ENCODE measurements around the gene MAP2K7.

Gene MAP2K7

DNA sequence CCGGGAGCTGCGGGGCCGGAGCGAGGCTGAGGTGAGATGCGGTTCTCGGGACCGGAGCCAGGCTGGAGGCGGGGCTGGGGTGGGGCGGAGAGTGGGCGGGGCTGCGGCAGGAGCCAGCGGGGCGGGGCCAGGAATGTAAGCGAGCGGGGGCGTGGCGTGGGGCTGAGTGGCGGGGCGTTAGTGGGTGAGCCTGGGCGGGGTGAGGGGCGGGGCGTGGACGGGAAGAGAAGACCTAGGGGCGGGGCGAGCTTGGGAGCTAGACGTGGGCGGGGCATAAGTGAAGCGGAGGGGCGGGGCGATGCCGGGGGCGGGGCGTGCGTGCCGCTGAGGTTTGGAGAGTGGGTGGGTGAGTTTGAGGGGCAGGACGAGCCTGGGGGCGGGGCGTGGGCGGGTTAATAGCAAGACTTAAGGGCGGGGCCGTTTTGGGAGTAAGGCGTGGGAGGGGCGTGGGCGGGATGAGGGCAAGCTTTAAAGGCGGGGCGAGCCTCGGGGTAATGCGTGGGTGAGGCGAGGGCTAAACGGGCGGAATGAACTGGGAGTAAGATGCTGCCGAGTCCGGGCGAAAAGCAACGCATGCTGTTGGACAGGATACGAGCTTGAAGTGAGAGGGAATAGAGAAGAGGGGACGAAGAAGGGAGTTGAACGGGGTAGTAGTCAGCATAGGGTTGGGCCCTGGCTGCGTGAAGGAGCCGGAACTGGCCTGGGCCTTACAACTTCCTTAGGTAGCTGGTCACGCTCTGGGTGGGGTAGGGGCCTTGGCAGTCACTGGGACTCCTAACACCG, 17.0 kb downstream of the MAP2K7 start:
- ChIA-PET CTCF (interaction anchor here (0.5 to 3.1 kb wide), 11 partner anchors 8 to 352 kb away, joined by 3 to 25 read pairs (median 3); partner anchors contain the start of genes MAP2K7 and TIMM44), POLR2A (interaction anchor here (0.5 to 3.5 kb wide), 22 partner anchors 9 to 821 kb away, joined by 3 to 36 read pairs (median 7); partner anchors contain the start of genes LRRC8E, MAP2K7, TIMM44 and ZNF414)
- peak overlapping the region; percentile 35; the same call in 1 of the 2 replicates for H3K27ac ChIP-seq (ENCODE audit: extremely low read depth, low read depth, low read length)
- H3K4me3 ChIP-seq (ENCODE audit: low read depth, low read length): peak overlapping the region; percentile 80
- H3K9me3 ChIP-seq (ENCODE audit: control insufficient read depth, insufficient read depth, low read depth, low read length): no peaks in the 10 kb centered on the region
- peaks cover 3% of the 10 kb centered on the region; the same call in 1 of the 2 replicates for H3K4me1 ChIP-seq (ENCODE audit: control insufficient read depth, insufficient read depth, low read length)
- peaks cover 0 to 15% of the 10 kb centered on the region in 2 experiments; a peak in 1 of 3 replicates for H3K36me3 ChIP-seq (ENCODE audit: control insufficient read depth in 2 of 2, insufficient read depth in 1 of 2, low read length in 2 of 2)
- TF ChIP-seq, protein P1, sequence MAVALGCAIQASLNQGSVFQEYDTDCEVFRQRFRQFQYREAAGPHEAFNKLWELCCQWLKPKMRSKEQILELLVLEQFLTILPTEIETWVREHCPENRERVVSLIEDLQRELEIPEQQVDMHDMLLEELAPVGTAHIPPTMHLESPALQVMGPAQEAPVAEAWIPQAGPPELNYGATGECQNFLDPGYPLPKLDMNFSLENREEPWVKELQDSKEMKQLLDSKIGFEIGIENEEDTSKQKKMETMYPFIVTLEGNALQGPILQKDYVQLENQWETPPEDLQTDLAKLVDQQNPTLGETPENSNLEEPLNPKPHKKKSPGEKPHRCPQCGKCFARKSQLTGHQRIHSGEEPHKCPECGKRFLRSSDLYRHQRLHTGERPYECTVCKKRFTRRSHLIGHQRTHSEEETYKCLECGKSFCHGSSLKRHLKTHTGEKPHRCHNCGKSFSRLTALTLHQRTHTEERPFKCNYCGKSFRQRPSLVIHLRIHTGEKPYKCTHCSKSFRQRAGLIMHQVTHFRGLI (tag by site-specific recombination; IDR thresholded peaks at IDR 0.05): no peak
- no peak for TF ChIP-seq ZNF202 (tag by site-specific recombination; IDR thresholded peaks at IDR 0.05; ENCODE audit: borderline replicate concordance)
- TF ChIP-seq, protein P2, sequence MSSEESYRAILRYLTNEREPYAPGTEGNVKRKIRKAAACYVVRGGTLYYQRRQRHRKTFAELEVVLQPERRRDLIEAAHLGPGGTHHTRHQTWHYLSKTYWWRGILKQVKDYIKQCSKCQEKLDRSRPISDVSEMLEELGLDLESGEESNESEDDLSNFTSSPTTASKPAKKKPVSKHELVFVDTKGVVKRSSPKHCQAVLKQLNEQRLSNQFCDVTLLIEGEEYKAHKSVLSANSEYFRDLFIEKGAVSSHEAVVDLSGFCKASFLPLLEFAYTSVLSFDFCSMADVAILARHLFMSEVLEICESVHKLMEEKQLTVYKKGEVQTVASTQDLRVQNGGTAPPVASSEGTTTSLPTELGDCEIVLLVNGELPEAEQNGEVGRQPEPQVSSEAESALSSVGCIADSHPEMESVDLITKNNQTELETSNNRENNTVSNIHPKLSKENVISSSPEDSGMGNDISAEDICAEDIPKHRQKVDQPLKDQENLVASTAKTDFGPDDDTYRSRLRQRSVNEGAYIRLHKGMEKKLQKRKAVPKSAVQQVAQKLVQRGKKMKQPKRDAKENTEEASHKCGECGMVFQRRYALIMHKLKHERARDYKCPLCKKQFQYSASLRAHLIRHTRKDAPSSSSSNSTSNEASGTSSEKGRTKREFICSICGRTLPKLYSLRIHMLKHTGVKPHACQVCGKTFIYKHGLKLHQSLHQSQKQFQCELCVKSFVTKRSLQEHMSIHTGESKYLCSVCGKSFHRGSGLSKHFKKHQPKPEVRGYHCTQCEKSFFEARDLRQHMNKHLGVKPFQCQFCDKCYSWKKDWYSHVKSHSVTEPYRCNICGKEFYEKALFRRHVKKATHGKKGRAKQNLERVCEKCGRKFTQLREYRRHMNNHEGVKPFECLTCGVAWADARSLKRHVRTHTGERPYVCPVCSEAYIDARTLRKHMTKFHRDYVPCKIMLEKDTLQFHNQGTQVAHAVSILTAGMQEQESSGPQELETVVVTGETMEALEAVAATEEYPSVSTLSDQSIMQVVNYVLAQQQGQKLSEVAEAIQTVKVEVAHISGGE (tag by site-specific recombination; conservative IDR thresholded peaks at IDR 0.05; ENCODE audit: low read depth): peak; percentile 68; the same call in 1 of the 2 replicates
- no peak for TF ChIP-seq GLIS2 (tag by site-specific recombination; IDR thresholded peaks at IDR 0.05)
- peak; percentile 67; the same call in 1 of the 2 replicates for TF ChIP-seq GLIS1 (tag by site-specific recombination; IDR thresholded peaks at IDR 0.05)
- TF ChIP-seq ZNF664 (tag by site-specific recombination; IDR thresholded peaks at IDR 0.05): no peak
- TF ChIP-seq ZNF302 (tag by site-specific recombination; IDR thresholded peaks at IDR 0.05; ENCODE audit: low read depth): no peak
- no peak for TF ChIP-seq ZBTB21 (tag by site-specific recombination; IDR thresholded peaks at IDR 0.05)
- no peak for TF ChIP-seq ZNF596 (tag by site-specific recombination; IDR thresholded peaks at IDR 0.05)
- TF ChIP-seq ZNF521 (tag by site-specific recombination; IDR thresholded peaks at IDR 0.05): no peak
- no peak for TF ChIP-seq ZNF670 (tag by site-specific recombination; IDR thresholded peaks at IDR 0.05; ENCODE audit: low read depth)
- TF ChIP-seq, protein P3, sequence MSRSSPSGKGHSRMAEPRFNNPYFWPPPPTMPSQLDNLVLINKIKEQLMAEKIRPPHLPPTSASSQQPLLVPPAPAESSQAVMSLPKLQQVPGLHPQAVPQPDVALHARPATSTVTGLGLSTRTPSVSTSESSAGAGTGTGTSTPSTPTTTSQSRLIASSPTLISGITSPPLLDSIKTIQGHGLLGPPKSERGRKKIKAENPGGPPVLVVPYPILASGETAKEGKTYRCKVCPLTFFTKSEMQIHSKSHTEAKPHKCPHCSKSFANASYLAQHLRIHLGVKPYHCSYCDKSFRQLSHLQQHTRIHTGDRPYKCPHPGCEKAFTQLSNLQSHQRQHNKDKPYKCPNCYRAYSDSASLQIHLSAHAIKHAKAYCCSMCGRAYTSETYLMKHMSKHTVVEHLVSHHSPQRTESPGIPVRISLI (tag by site-specific recombination; IDR thresholded peaks at IDR 0.05): no peak
- TF ChIP-seq ZNF292 (tag by site-specific recombination; IDR thresholded peaks at IDR 0.05; ENCODE audit: borderline replicate concordance, low read depth): no peak
- no peak for TF ChIP-seq ZNF510 (tag by site-specific recombination; IDR thresholded peaks at IDR 0.05; ENCODE audit: insufficient replicate concordance)
- no peak for TF ChIP-seq ZNF621 (tag by site-specific recombination; IDR thresholded peaks at IDR 0.05)
- TF ChIP-seq ZNF354C (tag by site-specific recombination; IDR thresholded peaks at IDR 0.05; ENCODE audit: borderline replicate concordance, low read depth): no peak
- TF ChIP-seq RBAK (tag by site-specific recombination; IDR thresholded peaks at IDR 0.05): no peak
- peak; percentile 96 for TF ChIP-seq KLF8 (tag by site-specific recombination; IDR thresholded peaks at IDR 0.05)
- TF ChIP-seq, protein P4, sequence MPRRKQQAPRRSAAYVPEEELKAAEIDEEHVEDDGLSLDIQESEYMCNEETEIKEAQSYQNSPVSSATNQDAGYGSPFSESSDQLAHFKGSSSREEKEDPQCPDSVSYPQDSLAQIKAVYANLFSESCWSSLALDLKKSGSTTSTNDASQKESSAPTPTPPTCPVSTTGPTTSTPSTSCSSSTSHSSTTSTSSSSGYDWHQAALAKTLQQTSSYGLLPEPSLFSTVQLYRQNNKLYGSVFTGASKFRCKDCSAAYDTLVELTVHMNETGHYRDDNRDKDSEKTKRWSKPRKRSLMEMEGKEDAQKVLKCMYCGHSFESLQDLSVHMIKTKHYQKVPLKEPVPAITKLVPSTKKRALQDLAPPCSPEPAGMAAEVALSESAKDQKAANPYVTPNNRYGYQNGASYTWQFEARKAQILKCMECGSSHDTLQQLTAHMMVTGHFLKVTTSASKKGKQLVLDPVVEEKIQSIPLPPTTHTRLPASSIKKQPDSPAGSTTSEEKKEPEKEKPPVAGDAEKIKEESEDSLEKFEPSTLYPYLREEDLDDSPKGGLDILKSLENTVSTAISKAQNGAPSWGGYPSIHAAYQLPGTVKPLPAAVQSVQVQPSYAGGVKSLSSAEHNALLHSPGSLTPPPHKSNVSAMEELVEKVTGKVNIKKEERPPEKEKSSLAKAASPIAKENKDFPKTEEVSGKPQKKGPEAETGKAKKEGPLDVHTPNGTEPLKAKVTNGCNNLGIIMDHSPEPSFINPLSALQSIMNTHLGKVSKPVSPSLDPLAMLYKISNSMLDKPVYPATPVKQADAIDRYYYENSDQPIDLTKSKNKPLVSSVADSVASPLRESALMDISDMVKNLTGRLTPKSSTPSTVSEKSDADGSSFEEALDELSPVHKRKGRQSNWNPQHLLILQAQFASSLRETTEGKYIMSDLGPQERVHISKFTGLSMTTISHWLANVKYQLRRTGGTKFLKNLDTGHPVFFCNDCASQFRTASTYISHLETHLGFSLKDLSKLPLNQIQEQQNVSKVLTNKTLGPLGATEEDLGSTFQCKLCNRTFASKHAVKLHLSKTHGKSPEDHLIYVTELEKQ (tag by site-specific recombination; IDR thresholded peaks at IDR 0.05; ENCODE audit: borderline replicate concordance): no peak
- TF ChIP-seq, protein P5, sequence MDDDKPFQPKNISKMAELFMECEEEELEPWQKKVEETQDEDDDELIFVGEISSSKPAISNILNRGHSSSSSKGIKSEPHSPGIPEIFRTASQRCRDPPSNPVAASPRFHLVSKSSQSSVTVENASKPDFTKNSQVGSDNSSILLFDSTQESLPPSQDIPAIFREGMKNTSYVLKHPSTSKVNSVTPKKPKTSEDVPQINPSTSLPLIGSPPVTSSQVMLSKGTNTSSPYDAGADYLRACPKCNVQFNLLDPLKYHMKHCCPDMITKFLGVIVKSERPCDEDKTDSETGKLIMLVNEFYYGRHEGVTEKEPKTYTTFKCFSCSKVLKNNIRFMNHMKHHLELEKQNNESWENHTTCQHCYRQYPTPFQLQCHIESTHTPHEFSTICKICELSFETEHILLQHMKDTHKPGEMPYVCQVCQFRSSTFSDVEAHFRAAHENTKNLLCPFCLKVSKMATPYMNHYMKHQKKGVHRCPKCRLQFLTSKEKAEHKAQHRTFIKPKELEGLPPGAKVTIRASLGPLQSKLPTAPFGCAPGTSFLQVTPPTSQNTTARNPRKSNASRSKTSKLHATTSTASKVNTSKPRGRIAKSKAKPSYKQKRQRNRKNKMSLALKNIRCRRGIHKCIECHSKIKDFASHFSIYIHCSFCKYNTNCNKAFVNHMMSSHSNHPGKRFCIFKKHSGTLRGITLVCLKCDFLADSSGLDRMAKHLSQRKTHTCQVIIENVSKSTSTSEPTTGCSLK (tag by site-specific recombination; IDR thresholded peaks at IDR 0.05): no peak
- TF ChIP-seq ZBTB17 (tag by site-specific recombination; IDR thresholded peaks at IDR 0.05): peak; percentile 78
- peak; percentile 11; the same call in 1 of the 2 replicates for TF ChIP-seq ZNF394 (tag by site-specific recombination; IDR thresholded peaks at IDR 0.05; ENCODE audit: borderline replicate concordance)
- TF ChIP-seq ZNF214 (tag by site-specific recombination; IDR thresholded peaks at IDR 0.05; ENCODE audit: borderline replicate concordance): no peak
- TF ChIP-seq ZNF529 (tag by site-specific recombination; IDR thresholded peaks at IDR 0.05; ENCODE audit: insufficient replicate concordance): no peak

Data from HEK293 (cell line).